ENCODE measurements around the gene TBC1D5. TPM values are rescaled to one million over a fixed set of nuclear protein-coding genes. Genes with fewer than 3 reads are reported as not detected.

TBC1D5 gene
- total RNA-seq, 1 experiment from 2014 or later, result 43.3 TPM

DNA sequence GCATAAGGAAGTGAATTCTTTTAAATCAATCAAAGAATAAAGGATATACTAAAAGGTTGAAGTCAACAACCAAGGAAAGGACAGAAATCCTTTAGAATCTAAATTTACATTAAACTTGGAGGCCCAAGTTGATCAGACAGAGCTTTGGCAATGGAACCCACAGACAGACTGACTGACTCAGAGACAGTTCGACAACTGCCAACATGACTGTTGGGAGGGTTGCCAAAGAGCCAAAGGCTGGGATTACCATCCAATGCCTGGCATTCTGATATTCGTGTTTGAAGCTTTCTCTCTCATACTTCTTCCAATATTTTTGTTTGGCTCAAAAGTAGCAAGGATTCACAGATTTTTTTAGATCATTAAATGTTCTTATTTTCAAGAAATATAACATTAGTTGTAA lies 451.5 kb downstream of the TBC1D5 start:
- TF ChIP-seq, protein P1, sequence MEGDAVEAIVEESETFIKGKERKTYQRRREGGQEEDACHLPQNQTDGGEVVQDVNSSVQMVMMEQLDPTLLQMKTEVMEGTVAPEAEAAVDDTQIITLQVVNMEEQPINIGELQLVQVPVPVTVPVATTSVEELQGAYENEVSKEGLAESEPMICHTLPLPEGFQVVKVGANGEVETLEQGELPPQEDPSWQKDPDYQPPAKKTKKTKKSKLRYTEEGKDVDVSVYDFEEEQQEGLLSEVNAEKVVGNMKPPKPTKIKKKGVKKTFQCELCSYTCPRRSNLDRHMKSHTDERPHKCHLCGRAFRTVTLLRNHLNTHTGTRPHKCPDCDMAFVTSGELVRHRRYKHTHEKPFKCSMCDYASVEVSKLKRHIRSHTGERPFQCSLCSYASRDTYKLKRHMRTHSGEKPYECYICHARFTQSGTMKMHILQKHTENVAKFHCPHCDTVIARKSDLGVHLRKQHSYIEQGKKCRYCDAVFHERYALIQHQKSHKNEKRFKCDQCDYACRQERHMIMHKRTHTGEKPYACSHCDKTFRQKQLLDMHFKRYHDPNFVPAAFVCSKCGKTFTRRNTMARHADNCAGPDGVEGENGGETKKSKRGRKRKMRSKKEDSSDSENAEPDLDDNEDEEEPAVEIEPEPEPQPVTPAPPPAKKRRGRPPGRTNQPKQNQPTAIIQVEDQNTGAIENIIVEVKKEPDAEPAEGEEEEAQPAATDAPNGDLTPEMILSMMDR (IDR thresholded peaks at IDR 0.05; ENCODE audit: unreplicated experiment), result no peak
- H3K36me3 Mint-ChIP-seq (ENCODE audit: insufficient read depth, unreplicated experiment), result no peaks in the 10 kb centered on the region
- no peak overlapping the region for H3K27ac Mint-ChIP-seq (ENCODE audit: low read depth, unreplicated experiment)
- H3K27me3 Mint-ChIP-seq (ENCODE audit: insufficient read depth, unreplicated experiment), result no peaks in the 10 kb centered on the region
- no peaks in the 10 kb centered on the region for H3K9me3 Mint-ChIP-seq (ENCODE audit: unreplicated experiment)
- ChIA-PET POLR2A (no interaction called here), CTCF (interaction anchor here (0.6 kb wide), 1 partner anchor 12 kb away, joined by 3 read pairs; no protein-coding TSS in a partner anchor)
- H3K4me3 Mint-ChIP-seq (ENCODE audit: unreplicated experiment), result no peak overlapping the region
- peak; percentile 86 for DNase-seq (ENCODE audit: unreplicated experiment)
- intact Hi-C loops (cut with micrococcal nuclease), result no loop called here
- peaks cover 5% of the 10 kb centered on the region for H3K4me1 Mint-ChIP-seq (ENCODE audit: insufficient read depth, unreplicated experiment)
- no TSS peak for BruUV-seq (replicated peaks)

DNA sequence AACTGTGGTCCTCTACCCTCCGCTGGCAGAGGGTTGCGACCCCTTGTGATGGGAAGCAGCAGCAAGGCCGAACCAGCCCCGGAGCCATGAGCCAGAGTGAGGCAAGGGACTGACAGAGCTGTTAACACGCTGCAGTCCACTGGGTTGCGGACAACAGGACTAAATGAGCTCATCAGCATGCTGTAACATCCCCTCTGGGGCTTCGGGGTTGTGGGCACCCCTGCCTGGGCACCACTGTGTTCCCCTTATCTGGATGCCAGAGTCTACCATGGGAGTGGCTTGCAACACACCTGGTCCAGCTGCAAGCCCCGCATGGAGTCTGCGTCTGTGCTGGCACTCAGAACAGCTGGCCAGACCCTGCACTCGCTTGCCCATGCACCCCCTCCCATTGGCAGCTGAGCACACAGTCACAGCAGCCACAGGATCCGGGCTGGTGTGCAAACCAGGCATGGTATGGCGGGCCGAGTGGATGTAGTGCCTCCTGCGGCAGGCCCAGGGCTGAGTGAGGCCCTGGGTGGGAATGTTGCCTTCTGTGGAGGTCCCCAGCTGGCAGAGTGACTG lies 453.5 kb downstream of the TBC1D5 start:
- POLR2A ChIA-PET, result no interaction called here
- TF ChIP-seq, protein P1 (IDR thresholded peaks at IDR 0.05; ENCODE audit: unreplicated experiment), result no peak
- no TSS peak for BruUV-seq (replicated peaks)
- H3K36me3 Mint-ChIP-seq (ENCODE audit: insufficient read depth, unreplicated experiment), result no peaks in the 10 kb centered on the region
- DNase-seq (ENCODE audit: unreplicated experiment), result no peak
- CTCF ChIA-PET, result interaction anchor here (0.6 to 1.0 kb wide), 3 partner anchors 31 to 553 kb away, joined by 3 to 5 read pairs (median 3); no protein-coding TSS in a partner anchor
- H3K9me3 Mint-ChIP-seq (ENCODE audit: unreplicated experiment), result no peaks in the 10 kb centered on the region
- no peaks in the 10 kb centered on the region for H3K27me3 Mint-ChIP-seq (ENCODE audit: insufficient read depth, unreplicated experiment)
- no peak overlapping the region for H3K27ac Mint-ChIP-seq (ENCODE audit: low read depth, unreplicated experiment)
- no peak overlapping the region for H3K4me3 Mint-ChIP-seq (ENCODE audit: unreplicated experiment)
- intact Hi-C loops (cut with micrococcal nuclease), result no loop called here
- H3K4me1 Mint-ChIP-seq (ENCODE audit: insufficient read depth, unreplicated experiment), result no peaks in the 10 kb centered on the region

DNA sequence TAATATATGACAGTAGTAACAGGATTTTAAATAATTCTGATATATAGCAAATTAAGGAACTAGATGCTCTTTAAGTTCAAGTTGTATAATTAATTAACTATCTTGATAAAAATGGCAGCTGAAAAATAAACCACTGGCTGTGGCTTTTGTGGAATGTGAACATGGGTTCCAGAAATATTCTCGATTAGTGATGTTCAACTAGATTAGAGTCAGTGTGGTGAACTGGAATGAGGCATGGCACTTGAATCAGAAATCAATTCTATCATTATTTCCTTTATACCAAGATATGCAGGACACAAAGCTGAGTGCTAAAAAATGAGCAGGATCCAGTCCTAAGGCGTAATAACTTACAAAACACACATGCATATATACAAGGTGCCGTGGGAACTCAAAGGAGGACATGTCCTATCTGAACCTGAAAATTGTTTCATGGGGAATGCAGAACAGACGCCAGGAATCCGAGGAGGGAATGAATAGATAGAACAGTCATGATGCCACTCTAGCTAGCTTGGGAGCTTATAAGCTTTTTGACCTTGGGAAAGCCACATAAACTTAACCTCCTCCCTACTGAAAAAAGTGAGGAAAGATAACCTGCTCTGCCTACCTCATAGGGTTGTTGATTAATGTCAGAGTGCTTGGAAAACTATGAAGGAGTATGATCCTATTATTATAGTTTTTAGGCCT lies 455.3 kb downstream of the TBC1D5 start:
- intact Hi-C loops (cut with micrococcal nuclease), result no loop called here
- CTCF ChIA-PET, result interaction anchor here (1.6 kb wide), 1 partner anchor 8 kb away, joined by 4 read pairs; no protein-coding TSS in a partner anchor
- DNase-seq (ENCODE audit: unreplicated experiment), result no peak
- no peak overlapping the region for H3K27ac Mint-ChIP-seq (ENCODE audit: low read depth, unreplicated experiment)
- TF ChIP-seq, protein P1 (IDR thresholded peaks at IDR 0.05; ENCODE audit: unreplicated experiment), result no peak
- no peak overlapping the region for H3K4me3 Mint-ChIP-seq (ENCODE audit: unreplicated experiment)
- no peaks in the 10 kb centered on the region for H3K36me3 Mint-ChIP-seq (ENCODE audit: insufficient read depth, unreplicated experiment)
- POLR2A ChIA-PET, result interaction anchor here (0.6 to 0.8 kb wide), 2 partner anchors 8 to 979 kb away, joined by 3 read pairs; no protein-coding TSS in a partner anchor
- no peaks in the 10 kb centered on the region for H3K4me1 Mint-ChIP-seq (ENCODE audit: insufficient read depth, unreplicated experiment)
- BruUV-seq (replicated peaks), result no TSS peak
- H3K27me3 Mint-ChIP-seq (ENCODE audit: insufficient read depth, unreplicated experiment), result no peaks in the 10 kb centered on the region
- H3K9me3 Mint-ChIP-seq (ENCODE audit: unreplicated experiment), result no peaks in the 10 kb centered on the region

DNA sequence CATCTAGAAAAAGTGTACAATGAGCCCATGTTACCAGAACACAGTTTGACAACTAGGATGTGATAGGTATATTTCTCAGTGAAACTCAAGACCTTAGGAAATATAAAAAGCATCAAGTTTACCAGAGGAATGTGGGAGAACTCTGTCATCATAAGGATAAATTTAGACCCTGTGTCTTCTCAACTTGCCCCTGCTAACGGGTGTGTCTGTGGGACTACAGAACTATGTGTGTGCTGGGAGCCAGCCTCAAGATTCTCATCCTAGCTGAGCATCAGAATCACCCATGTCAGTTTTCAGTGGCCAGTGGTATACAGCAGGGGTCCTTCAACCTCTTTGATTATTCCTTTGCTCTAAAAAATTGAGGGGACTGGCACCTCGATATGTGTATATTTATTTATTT lies 464.4 kb downstream of the TBC1D5 start:
- H3K4me3 Mint-ChIP-seq (ENCODE audit: unreplicated experiment), result no peak overlapping the region
- no peaks in the 10 kb centered on the region for H3K27me3 Mint-ChIP-seq (ENCODE audit: insufficient read depth, unreplicated experiment)
- H3K4me1 Mint-ChIP-seq (ENCODE audit: insufficient read depth, unreplicated experiment), result no peaks in the 10 kb centered on the region
- H3K9me3 Mint-ChIP-seq (ENCODE audit: unreplicated experiment), result peaks cover 5% of the 10 kb centered on the region
- H3K27ac Mint-ChIP-seq (ENCODE audit: low read depth, unreplicated experiment), result no peak overlapping the region
- CTCF ChIA-PET, result interaction anchor here (0.7 to 1.8 kb wide), 5 partner anchors 9 to 677 kb away, joined by 3 to 5 read pairs (median 4); no protein-coding TSS in a partner anchor
- H3K36me3 Mint-ChIP-seq (ENCODE audit: insufficient read depth, unreplicated experiment), result no peaks in the 10 kb centered on the region
- POLR2A ChIA-PET, result interaction anchor here (1.1 kb wide), 1 partner anchor 136 kb away, joined by 3 read pairs; no protein-coding TSS in a partner anchor
- no TSS peak for BruUV-seq (replicated peaks)
- intact Hi-C loops (cut with micrococcal nuclease), result no loop called here
- TF ChIP-seq, protein P1 (IDR thresholded peaks at IDR 0.05; ENCODE audit: unreplicated experiment), result no peak
- DNase-seq (ENCODE audit: unreplicated experiment), result no peak
